T-helper 1 cell treated with Interleukin-12 subunit alpha and Interleukin-12 subunit beta and Interleukin-4 antibody, amounts not matched to agents 30 ng/mL and 1 ng/mL, for 36 hours (primary cell): ENCODE results near the gene ST3GAL3. TPM values are rescaled to one million over a fixed set of nuclear protein-coding genes. Genes with fewer than 3 reads are reported as not detected.

ENCODE experiments used
- intact Hi-C: fragments of 100-400 bp; cut with micrococcal nuclease; formaldehyde crosslinking; loops from one replicate; pipeline ENCODE4 v1.15.1; 2024
- total RNA-seq: library from RNA; stranded (reverse); gene quantifications from 2 replicates; pipeline ENCODE4 v1.2.3, GENCODE V29; 2022

Gene ST3GAL3
- total RNA-seq, 1 donor from 2014 or later: 22.4 TPM

DNA sequence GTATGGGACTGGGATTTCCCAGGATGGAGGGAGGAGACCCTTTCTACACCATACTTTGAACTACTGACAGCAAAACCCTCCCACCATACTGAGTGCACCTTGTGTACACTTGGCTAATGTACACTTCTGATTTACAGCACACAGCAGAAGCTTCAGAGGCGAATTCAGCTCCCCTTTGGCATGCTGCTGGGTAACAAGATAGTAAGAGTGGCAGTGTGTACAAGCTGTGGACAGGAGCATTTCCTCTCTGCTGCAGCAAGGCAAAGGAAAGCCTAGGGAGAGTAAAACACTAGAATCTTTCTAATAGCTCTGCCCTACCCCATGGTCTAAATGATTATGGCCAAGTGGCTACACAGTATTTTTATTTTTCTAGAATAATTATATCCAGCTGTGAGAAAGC lies 142.3 kb downstream of the ST3GAL3 start:
- intact Hi-C loops: no loop called here

DNA sequence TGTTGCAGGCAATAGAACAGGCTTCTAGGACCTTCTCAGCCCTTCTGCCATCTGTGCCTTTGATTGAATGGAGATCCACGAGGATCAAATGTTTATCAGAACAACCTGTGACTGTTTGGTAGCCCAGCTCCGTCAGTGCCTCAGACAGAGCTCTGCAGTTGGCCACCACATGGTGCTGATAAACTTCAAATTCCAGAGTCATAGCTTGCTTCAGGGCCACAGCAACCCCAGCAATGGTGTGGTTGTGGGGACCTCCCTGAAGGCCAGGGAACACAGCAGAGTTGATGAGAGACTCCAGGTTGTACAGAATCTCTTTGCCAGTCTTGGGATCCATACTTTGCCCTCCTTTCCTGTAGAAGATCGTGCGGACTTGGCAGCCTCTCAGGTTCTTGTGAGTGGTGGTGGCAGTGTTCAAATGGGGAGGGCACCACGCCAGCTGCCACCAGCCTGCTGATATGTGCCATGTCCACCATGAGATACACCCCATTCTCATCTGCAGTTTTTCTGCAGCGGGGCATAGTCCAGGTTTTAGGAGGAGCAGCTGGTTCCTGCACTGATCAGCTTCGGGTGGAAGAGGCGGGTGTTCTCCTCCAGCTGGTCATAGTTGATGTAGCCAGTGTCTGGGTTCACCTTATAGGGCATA lies 143.4 kb downstream of the ST3GAL3 start:
- intact Hi-C loops: no loop called here

DNA sequence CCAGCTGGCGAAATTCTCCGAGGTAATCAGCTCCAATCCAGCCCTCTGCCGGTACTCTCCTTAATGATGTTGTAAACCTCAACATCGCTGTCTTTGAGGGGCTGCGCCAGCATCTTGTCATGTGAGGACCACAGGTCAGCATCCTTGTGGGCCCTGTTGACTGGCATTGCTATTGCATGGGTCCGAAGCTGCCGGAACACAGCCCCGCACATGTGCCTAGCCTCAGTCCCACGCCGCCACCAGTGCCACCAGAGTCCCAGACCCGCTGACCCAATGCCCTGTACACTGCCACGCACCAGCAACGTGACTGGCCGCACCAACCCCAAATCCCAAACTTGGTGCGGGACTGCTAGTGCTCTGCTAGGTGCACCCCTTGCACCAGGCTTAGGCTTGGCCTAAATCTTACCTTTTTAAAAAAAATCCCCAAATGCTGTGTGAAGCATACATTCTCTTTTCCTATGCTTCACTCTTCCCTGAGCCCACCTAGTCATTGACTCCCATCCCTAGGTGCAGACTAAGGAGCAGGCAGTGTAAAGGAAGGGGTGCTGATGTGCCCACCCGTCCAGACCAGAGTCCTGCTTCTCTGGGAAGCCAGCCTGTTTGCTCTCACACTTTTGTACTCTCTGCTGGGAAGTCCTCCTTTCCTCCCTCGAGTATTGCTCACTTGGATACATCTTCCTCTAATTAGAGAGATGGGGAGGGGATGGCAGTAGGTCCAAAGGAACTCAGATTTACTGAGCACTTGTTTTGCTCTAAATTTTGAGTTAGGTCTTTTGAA lies 144.4 kb downstream of the ST3GAL3 start:
- intact Hi-C loops: no loop called here

DNA sequence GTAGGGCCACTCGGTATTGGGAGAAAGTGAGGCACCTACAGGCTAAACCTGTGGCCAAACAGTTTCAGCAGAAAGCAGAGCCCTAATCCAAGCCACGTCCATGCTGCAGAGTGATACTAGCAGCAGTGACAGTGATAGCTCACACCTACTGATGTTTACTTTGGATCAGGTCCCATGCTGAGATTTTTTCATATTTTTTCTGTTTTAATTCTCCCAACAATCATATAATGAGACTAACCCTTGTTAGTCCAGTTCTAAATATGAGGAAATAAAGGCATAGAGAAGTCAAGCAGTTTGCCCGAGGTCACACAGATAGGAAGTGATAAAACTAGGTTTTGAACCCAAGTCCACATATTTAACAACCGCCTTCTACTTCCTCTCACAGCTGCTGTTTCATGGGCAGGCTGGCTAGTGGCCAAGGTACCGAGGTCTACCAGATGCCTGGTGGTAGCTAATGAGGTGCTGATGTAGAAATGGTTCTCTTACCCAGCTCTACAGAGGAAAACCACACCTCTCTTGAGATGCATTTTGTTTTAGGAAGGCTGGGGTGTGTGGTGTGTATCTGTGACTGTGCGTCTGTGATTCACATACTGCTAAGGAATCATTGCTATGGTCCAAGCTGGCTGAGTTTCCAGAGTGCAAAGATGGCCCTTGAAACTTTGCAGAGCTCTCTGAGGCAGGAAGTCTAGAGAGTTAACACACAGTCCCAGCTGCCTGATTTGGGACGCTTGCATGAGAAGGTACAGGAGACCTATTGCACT lies 146.0 kb downstream of the ST3GAL3 start:
- intact Hi-C loops: no loop called here

DNA sequence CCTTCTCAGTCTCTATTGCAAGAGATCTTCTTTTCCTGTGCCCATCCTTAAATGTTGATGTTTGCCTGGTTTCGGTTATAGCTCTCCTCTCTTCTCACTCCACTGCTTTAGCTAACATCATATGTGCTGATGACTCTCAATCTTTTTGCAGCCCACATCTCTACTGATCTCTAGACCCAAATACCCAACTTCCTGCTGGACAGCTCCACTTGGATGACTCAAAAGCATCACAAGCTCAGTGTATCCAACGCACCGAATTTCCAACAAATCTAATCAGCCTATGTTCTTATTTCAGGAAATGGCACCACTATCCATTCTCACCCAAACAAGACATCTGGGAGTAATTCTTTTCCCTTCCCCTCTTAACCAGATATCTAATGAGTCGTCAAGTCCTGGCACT lies 147.1 kb downstream of the ST3GAL3 start:
- intact Hi-C loops: no loop called here

DNA sequence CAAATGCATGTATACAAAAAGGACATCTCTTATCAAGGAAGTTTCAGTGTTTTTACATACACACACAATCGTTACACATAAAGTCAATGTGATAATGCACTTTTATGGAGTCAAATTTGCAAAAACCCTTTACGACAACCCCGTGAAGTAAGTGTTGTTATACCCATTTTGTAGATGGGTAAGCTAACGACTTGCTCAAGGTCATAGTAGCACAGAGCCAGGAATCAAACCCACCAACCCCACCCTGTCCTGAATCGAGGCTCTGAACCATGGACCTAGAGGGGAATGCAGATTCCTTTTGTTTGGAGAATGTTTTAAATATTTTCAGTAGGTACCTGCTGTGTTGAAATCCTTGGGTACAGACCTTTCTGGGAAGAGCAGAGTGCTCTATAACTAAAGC lies 148.9 kb downstream of the ST3GAL3 start:
- intact Hi-C loops: no loop called here

DNA sequence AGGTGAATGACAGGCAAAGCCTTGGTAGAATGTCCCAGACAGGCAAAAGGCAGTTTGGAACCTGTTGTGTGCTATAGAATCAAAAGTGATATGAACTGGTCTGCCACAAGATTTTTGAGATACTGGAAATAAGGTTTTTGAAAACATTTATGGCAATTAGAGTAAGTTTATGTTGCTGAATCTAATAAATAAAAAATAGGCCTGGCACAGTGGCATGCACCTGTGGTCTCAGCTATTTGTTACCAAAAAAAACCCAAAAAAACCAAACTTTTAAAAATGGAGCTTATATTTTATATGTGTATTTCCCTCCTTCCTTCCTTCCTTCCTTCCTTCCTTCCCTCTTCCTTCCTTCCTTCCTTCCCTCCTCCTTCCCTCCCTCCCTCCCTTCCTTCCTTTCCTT lies 149.8 kb downstream of the ST3GAL3 start:
- intact Hi-C loops: no loop called here

DNA sequence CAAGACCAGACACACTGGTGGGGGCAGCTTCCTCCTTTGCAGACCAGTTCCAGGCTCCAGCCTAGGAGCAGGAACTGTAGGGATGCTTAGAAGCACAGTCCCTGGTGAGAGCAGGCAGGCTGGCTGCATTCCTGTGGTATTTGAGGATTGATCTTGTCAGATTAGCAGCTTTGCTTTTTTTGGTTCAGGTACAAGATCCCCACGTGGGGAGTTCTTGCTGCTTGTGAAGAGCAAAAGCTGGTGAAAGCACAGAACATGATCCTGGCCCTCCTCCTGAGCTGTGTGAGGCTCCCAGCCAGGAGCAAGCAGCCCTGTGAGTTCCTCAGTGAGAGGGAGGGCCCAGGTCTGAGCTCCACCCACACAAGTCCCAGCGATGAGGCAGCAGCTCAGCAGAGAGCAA lies 151.0 kb downstream of the ST3GAL3 start:
- intact Hi-C loops: no loop called here

DNA sequence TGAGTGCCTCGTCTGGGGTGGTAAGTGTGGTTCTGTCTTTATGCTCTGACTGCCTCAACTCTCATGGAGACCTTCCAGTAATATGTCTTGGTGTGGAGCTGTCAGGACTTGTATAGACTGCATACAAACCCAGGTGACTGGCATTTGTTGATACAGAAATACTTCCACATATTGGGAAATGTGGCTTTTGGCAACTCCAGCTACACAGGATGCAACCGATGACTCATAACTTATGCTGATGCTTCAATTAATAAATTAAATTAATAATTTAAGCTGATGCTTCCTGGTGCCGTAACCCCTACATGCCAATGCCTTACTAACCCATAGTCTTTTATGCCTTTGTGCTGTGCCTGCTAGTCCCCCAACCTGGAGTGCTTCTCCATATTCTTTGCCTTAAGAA lies 154.0 kb downstream of the ST3GAL3 start:
- intact Hi-C loops: no loop called here

DNA sequence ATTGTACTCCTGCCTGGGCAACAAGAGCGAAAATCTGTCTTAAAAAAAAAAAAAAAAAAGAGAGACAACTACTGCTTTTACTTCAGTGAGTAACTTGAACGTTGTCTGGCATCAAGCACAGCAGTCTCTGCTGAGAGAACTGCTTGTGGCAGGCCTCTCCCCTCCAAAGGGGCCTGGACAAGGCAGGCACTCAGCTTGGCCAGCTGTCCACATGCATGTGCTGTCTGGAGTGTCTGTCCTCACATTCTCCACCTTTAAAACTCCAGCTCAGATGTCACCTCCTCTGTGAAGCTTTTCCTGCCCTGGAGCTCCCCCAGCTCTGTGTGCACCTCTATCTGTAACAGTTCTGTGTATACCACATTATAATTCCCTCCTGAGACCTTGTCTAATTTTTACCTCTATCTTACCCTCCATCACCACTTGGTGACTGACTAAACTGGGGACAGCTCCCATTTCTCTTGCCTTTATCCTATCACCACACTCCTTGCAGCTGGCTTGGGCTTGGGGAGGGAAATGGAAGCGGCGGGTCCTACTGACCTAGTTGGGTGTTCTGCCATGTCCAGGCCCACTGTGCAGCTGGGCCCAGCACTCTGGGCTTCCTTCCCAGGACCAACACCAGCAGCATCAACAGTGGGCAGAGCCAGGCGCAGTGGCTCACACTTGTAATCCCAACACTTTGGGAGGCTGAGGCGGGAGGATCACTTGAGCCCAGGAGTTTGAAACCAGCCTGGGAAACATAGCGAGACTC lies 154.8 kb downstream of the ST3GAL3 start:
- intact Hi-C loops: no loop called here

DNA sequence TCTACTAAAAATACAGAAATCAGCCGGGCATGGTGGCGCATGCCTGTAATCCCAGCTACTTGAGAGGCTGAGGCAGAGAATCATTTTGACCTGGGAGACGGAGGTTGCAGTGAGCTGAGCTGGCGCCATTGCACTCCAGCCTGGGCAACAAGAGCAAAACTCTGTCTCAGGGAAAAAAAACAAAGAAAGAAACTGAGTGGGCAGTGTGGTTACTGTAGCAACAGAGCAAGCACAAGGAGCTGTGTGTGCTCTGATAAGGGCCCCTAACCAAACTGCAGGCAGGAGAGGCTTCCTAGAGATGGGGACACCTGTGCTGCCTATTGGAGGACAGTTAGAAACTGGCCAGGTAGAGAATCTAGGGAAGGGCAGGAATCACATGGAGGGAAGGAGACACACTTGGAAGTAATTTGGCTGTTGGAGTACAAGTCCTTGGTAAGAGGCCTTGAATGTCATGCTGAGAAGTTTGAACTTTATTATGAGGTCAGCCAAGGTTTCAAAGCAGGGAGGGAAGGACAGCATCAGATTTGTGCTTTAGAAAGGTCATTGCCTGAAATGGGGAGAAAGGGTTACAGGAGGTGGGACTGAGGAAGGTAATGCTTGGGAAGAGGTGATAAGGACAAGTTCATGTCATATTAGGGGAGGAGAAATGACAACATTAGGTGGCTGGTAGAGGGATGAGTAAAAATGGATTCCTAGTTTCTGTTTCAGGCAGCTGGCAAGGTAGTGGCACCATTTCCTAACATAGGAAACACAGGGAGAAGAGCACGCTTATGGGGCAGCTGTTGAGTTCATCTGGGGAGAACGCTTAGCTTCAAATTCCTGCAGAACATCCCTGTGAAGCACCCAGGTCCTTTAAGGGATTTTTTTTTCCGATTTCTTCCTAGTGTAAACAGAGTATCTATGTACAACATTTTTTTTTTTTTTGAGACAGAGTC lies 157.0 kb downstream of the ST3GAL3 start:
- intact Hi-C loops: no loop called here

DNA sequence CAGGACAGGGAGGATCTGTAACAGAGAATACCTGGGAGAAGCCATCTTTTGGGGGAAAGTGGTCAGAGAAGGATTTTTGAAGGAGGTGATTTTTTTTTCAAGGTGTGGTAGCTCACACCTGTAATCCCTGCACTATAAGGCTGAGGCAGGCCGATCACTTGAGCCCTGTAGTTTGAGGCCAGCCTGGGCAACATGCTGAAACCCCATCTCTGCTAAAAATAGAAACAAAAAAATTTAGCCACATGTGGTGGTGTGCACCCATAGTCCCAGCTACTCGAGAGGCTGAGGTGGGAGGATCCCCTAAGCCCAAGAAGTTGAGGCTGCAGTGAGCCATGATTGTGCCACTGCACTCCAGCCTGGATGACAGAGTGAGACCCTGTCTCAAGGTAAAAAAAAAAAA lies 158.9 kb downstream of the ST3GAL3 start:
- intact Hi-C loops: no loop called here

DNA sequence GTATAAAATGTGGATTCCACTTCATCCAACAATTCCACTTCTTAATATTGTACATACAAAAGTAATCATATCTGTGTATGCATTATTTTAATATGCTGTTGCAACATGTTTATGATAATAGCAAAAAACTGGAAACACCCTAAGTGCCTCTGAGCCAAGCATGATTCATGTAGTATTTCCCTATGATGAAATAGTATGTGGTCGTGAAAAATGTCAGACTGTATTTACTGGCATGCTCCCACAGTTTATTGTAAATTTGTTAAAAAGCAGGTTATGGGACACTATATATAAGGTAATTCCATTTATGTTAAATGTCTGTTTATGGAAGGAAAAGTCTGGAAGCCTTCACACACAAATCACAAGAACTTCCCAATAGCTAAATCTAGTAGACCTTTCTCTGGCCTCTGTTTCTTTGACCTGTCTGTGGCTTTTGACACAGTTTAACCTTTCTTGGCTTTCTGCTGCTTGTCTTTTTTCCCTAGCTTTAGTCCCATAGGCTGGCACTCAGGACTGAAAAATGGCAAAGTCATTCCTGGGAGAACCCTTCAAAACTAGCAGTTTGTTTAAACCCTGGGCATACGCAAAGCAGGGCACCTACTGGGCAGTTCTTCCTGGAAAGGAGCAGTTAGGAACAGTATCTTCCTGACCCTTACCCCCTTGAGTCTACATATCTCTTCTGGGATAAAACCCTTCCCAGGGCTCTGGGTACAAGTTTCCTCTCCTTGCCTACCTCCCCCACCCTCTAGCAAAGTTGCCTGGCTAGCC lies 160.8 kb downstream of the ST3GAL3 start:
- intact Hi-C loops: no loop called here

DNA sequence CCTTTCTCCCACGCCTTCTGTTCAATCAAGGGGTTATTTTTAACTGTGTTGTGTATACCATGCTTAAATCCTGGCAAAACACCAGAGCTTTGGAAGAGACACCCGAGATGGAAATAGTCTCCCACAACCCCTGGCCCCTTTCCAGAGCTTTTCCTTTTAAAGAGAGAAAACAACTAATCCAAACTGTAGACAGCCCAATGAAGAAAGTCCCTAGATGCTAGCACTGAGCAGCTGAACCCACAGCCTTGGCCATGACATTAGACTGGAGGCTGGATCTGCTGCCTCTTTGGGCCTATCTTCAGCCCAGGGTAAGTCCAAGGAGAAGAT lies 161.4 kb downstream of the ST3GAL3 start:
- intact Hi-C loops: no loop called here

DNA sequence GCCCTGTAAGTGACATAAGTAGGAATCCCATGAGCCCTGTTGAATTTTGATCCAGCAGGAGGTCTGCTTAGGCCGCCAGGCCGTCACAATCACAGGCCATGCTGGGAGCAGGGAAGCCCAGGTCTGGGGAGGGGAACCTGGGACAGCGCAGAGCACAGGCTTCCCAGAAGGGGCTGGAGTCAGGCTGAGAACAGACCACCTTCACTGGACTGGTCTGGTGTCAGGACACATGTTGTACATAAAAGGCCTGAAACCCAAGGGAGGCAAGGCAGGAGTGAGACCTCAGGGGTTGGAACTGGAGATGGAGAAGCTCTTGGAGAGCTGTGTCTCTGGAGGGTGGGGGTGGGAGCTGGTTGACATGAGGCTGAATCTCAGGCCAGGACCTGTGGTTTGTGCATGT lies 163.0 kb downstream of the ST3GAL3 start:
- intact Hi-C loops: no loop called here

DNA sequence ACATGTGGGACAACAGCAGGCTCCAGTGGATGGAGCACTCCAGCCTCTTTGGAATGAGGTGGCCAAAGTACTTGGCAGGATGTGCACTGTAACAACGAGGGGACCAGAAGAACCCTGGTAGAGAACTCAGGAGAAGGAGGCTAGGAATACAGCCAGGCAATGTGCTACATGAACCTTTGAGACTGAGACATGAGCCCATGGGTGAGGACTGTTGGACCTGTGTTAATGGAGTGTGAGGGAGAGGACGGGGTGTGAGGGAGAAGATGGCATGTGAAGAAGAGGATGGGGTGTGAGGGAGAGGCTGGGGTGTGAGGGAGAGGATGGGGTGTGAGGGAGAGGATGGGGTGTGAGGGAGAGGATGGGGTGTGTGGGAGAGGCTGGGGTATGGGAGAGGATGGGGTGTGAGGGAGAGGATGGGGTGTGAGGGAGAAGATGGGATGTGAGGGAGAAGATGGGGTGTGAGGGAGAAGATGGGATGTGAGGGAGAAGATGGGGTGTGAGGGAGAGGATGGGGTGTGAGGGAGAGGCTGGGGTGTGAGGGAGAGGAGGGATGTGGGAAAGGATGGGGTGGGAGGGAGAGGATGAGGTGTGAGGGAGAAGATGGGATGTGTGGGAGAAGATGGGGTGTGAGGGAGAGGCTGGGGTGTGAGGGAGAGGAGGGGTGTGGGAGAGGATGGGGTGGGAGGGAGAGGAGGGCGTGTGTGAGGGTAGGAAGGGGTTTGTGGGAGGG lies 164.0 kb downstream of the ST3GAL3 start:
- intact Hi-C loops: no loop called here

DNA sequence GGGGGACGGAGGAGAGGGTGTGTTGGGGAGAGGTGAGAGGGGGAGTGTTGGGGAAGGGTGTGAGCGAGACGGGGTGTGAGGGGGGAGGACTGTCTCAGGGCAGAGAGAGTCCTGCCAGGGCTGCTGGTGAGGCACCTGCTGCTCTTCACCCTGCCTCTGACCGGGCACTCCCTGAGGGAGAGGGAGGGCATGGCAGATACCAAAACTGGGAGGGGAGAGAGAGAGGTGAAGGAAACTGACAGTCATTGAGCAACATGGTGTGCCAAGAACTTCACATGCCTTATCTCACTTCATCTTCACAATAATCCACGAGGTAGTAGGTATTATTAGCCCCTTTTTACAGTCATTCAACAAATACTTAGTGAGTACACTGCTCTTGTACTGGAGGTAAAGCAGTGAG lies 164.9 kb downstream of the ST3GAL3 start:
- intact Hi-C loops: no loop called here

DNA sequence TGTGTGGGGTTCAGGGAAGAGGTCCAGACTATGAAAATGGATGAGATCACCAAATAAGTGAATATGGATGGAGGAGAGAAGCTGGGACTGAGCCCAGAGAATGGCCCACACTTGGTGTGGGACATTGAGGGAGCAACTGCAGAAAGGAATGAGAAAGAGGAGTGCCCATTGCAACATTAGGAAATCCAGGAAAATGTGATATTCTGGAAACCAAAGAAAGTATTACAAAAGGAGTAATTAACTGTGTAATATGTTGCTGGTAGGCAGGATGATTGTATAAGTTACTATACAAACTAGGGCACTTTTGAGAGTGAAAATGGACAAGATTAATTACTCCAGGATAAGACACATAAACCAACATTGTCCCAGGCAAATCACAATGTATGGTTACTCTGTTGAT lies 166.5 kb downstream of the ST3GAL3 start:
- intact Hi-C loops: no loop called here

DNA sequence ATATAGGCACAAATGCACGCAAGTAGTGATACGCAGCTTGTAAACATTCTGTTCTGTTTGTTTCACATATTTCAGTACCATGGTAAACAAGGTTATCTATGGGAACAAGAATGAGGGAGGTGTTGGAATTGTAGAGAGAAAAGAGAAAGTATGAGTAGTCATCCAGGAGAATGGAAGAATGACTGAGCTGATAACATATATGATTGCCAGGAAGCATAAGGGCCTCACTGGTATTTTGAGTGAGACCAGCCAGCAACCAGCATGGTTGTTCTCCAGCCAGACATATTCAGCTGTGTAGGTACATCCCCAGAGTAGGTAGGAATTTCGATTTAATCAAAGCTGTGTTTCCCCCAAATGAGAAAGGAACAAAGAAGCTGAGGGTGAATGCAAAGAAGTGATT lies 167.4 kb downstream of the ST3GAL3 start:
- intact Hi-C loops: no loop called here
